Suprapubic skin (tissue), 3 donors: ENCODE results near the gene ANTXR2.

Experiments
- POLR2AphosphoS5 ChIP-seq, 3 donors: sonication (generic); formaldehyde crosslinking; IDR thresholded peaks; one replicate each; pipeline ENCODE4 v1.6.1; 2017; ENCODE audit warnings: antibody characterized with exemption in 3 of 3
- TF ChIP-seq, protein P1 (sequence below), 2 donors: fragments of 200-600 bp in 1 of 2; fragments of 450-650 bp in 1 of 2; sonication (generic) in 1 of 2; IDR thresholded peaks; one replicate each; pipeline ENCODE4 v1.5.1; 2016 to 2019; ENCODE audit warnings: antibody characterized with exemption in 2 of 2, mild to moderate bottlenecking in 1 of 2, moderate library complexity in 1 of 2

DNA sequence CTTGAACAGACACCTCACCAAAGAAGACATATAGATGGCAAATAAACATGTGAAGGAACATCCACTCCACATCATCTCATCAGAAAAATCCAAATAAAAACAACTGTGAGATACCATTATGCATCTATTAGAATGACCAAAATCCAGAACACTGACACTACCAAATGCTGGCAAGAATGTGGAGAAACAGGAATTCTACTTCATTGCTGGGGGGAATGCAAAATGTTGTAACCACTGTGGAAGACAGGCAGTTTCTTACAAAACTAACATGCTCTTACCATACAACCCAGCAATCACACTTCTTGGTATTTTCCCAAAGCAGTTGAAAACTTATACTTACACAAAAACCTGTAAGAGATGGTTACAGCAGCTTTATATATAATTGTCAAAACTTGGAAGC, 38.2 kb upstream of the ANTXR2 start:
- TF ChIP-seq POLR2AphosphoS5 (IDR thresholded peaks at IDR 0.05) = no peak
- TF ChIP-seq, protein P1, sequence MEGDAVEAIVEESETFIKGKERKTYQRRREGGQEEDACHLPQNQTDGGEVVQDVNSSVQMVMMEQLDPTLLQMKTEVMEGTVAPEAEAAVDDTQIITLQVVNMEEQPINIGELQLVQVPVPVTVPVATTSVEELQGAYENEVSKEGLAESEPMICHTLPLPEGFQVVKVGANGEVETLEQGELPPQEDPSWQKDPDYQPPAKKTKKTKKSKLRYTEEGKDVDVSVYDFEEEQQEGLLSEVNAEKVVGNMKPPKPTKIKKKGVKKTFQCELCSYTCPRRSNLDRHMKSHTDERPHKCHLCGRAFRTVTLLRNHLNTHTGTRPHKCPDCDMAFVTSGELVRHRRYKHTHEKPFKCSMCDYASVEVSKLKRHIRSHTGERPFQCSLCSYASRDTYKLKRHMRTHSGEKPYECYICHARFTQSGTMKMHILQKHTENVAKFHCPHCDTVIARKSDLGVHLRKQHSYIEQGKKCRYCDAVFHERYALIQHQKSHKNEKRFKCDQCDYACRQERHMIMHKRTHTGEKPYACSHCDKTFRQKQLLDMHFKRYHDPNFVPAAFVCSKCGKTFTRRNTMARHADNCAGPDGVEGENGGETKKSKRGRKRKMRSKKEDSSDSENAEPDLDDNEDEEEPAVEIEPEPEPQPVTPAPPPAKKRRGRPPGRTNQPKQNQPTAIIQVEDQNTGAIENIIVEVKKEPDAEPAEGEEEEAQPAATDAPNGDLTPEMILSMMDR (IDR thresholded peaks at IDR 0.05) = no peak
